ENCODE data around the gene LMOD1.

- TF ChIP-seq CTCF (IDR thresholded peaks at IDR 0.05), result no peak
- no peak for TF ChIP-seq RAD21 (IDR thresholded peaks at IDR 0.05; ENCODE audit: low read length)
Observed at GRCh38 chr1:201984446-201984845, 38.1 kb upstream of the LMOD1 start.
